Endothelial cell of umbilical vein (primary cell): ENCODE data around the gene CUL9. TPM values are rescaled to one million over a fixed set of nuclear protein-coding genes. Genes with fewer than 3 reads are reported as not detected.

ENCODE experiments used
- BruUV-seq: library from RNA; stranded (reverse); fragments of 400-500 nt; replicated peaks from 2 replicates; lab custom pipeline; 2021; lab: Mats Ljungman, UMichigan
- CTCF ChIA-PET: fragments of 300-600, 350-600 bp; sonication (Branson Sonifier 250); formaldehyde crosslinking; loops from one replicate; lab custom pipeline; 2021; ENCODE audit warnings: antibody characterized with exemption, inconsistent platforms; lab: Charles Lee
- POLR2A ChIA-PET: fragments of 300-600, 350-600 bp; sonication (Branson Sonifier 250); formaldehyde crosslinking; loops from one replicate; lab custom pipeline; 2021; ENCODE audit warnings: antibody characterized with exemption, inconsistent platforms; lab: Charles Lee
- DNase-seq: peaks from one replicate; pipeline ENCODE4 v3.0.0-alpha.2; 2011; ENCODE audit warnings: low read depth, low spot score
- FAIRE-seq: peaks from 2 replicates; lab custom pipeline; 2011; peaks lifted over from hg19 to GRCh38; lab: Jason Lieb, UNC
- H2AFZ ChIP-seq: 2 replicates; pipeline ENCODE4 v1.6.0; 2012; ENCODE audit warnings: low read depth, low read length, control low read depth, inconsistent platforms
- H3K27ac ChIP-seq: 2 replicates; pipeline ENCODE4 v1.5.1; 2011; ENCODE audit warnings: low read depth, mild to moderate bottlenecking, control low read depth, low read length, moderate library complexity; ENCODE audit not compliant: insufficient read depth
- H3K27me3 ChIP-seq, 2 experiments: 2 replicates each; pipeline versions ENCODE4 v1.6.0 to v1.6.1; 2011; ENCODE audit warnings: low read length in 2 of 2, mixed read lengths in 1 of 2; ENCODE audit not compliant: control insufficient read depth in 2 of 2, insufficient read depth in 2 of 2
- H3K36me3 ChIP-seq, 2 experiments: 2 replicates in 1 of 2; 3 replicates in 1 of 2; pipeline ENCODE4 v1.5.1; 2011; ENCODE audit warnings: low read length in 2 of 2, mild to moderate bottlenecking in 1 of 2, moderate library complexity in 1 of 2; ENCODE audit not compliant: control insufficient read depth in 2 of 2, insufficient read depth in 2 of 2; ENCODE audit errors: extremely low read depth in 1 of 2
- H3K4me1 ChIP-seq: 3 replicates; pipeline ENCODE4 v1.5.1; 2011; ENCODE audit warnings: mild to moderate bottlenecking, low read length; ENCODE audit not compliant: control insufficient read depth, insufficient read depth; ENCODE audit errors: extremely low read depth
- H3K4me2 ChIP-seq: 2 replicates; pipeline ENCODE4 v1.6.1; 2011; ENCODE audit warnings: low read length, control low read depth, mixed read lengths; ENCODE audit not compliant: insufficient read depth
- H3K4me3 ChIP-seq, 3 experiments: fragments of 200-600 bp in 1 of 3; sonication (generic), shearing (Covaris generic) in 1 of 3; replicated peaks in 1 of 3; 2 replicates each; pipeline ENCODE4 v1.5.1; 2011 to 2016; ENCODE audit warnings: control low read depth in 3 of 3, low read length in 3 of 3, mild to moderate bottlenecking in 2 of 3, inconsistent platforms in 1 of 3, low read depth in 1 of 3, moderate library complexity in 1 of 3; ENCODE audit not compliant: insufficient read depth in 1 of 3
- H3K79me2 ChIP-seq: 2 replicates; pipeline ENCODE4 v1.6.0; 2012; ENCODE audit warnings: low read length, inconsistent platforms; ENCODE audit not compliant: control insufficient read depth, insufficient read depth
- H3K9ac ChIP-seq: replicated peaks from 2 replicates; pipeline ENCODE3; 2011; ENCODE audit warnings: low read length, control low read depth; ENCODE audit not compliant: insufficient read depth; ENCODE audit errors: extremely low read depth
- H3K9me1 ChIP-seq: replicated peaks from 3 replicates; pipeline ENCODE4 v1.6.0; 2011; ENCODE audit warnings: mild to moderate bottlenecking, low read length; ENCODE audit not compliant: control insufficient read depth, insufficient read depth; ENCODE audit errors: extremely low read depth
- H3K9me3 ChIP-seq: replicated peaks from 2 replicates; pipeline ENCODE4 v1.5.1; 2012; ENCODE audit warnings: low read length, inconsistent platforms; ENCODE audit not compliant: control insufficient read depth, insufficient read depth
- H4K20me1 ChIP-seq: replicated peaks from 2 replicates; pipeline ENCODE3; 2011; ENCODE audit warnings: mild to moderate bottlenecking, low read length; ENCODE audit not compliant: control insufficient read depth, insufficient read depth; ENCODE audit errors: extremely low read depth
- CTCF ChIP-seq, 2 donors: IDR thresholded peaks; 1 replicate in 1 of 2; 2 replicates in 1 of 2; pipeline ENCODE4 v1.5.1; 2011; ENCODE audit warnings: low read length in 2 of 2, mild to moderate bottlenecking in 2 of 2, moderate library complexity in 2 of 2, control low read depth in 1 of 2, inconsistent platforms in 1 of 2, low read depth in 1 of 2; ENCODE audit not compliant: insufficient read depth in 1 of 2; ENCODE audit errors: extremely low read depth in 1 of 2
- EZH2 ChIP-seq: IDR thresholded peaks from 2 replicates; pipeline ENCODE4 v1.6.1; 2012; ENCODE audit warnings: borderline replicate concordance, low read depth, mild to moderate bottlenecking, moderate library complexity, low read length, inconsistent platforms; ENCODE audit not compliant: severe bottlenecking
- FOS ChIP-seq: IDR thresholded peaks from 2 replicates; pipeline ENCODE4 v1.6.1; 2011; ENCODE audit warnings: mild to moderate bottlenecking, low read length, moderate library complexity, borderline replicate concordance; ENCODE audit not compliant: insufficient read depth
- GATA2 ChIP-seq: IDR thresholded peaks from 2 replicates; pipeline ENCODE4 v1.7.0; 2011; ENCODE audit warnings: low read depth, mild to moderate bottlenecking, moderate library complexity, mixed read lengths, low read length; ENCODE audit not compliant: insufficient read length, insufficient read depth
- JUN ChIP-seq: IDR thresholded peaks from 2 replicates; pipeline ENCODE4 v1.6.1; 2011; ENCODE audit warnings: borderline replicate concordance, low read depth; ENCODE audit not compliant: insufficient read length, insufficient read depth
- MAX ChIP-seq: IDR thresholded peaks from 2 replicates; pipeline ENCODE4 v1.6.1; 2011; ENCODE audit not compliant: insufficient read depth, insufficient read length
- MYC ChIP-seq: IDR thresholded peaks from one replicate; pipeline ENCODE4 v1.6.1; 2011; ENCODE audit warnings: mild to moderate bottlenecking, low read depth, low read length
- POLR2A ChIP-seq: IDR thresholded peaks from 2 replicates; pipeline ENCODE4 v1.6.1; 2012; ENCODE audit warnings: low read depth, mild to moderate bottlenecking, control low read depth, low read length
- POLR2AphosphoS5 ChIP-seq: IDR thresholded peaks from 2 replicates; pipeline ENCODE4 v1.6.1; 2012; ENCODE audit warnings: low read depth, mild to moderate bottlenecking, control low read depth, low read length, moderate library complexity; ENCODE audit not compliant: insufficient read depth
- dilution Hi-C: fragments of 300-500 bp; cut with MboI; formaldehyde crosslinking; loops from one replicate; pipeline ENCODE4 v1.15.0; 2019; ENCODE audit warnings: low sequenced_read_pairs; ENCODE audit not compliant: extremely low pct_ligation_motif_present
- intact Hi-C: fragments of 100-400 bp; cut with micrococcal nuclease; formaldehyde crosslinking; loops from one replicate; pipeline ENCODE4 v1.10.0; 2022
- polyA plus RNA-seq, 4 experiments: library from polyadenylated mRNA; depleted of rRNA in 3 of 4; stranded (reverse) in 3 of 4; unstranded in 1 of 4; fragments of >200 nt; gene quantifications; 2 replicates each; pipeline versions ENCODE4 v1.2.1 to v1.2.3, GENCODE V29; 2011 to 2012; ENCODE audit warnings: missing spikeins in 1 of 4
- total RNA-seq: library from RNA; stranded (reverse); gene quantifications from 2 replicates; pipeline ENCODE4 v1.2.3, GENCODE V29; 2021

The CUL9 gene
- total and polyA plus RNA-seq, 2 donors (not counting 3 experiments of a cell fraction or from before 2014, with no cell fraction given), result 38.7 to 46.0 TPM

- POLR2A ChIA-PET, result no interaction called here
- CTCF ChIA-PET, result no interaction called here
Observed at GRCh38 chr6:43223175-43223574, 41.2 kb downstream of the CUL9 start.

More at GRCh38 chr6:43223175-43223574, 41.2 kb downstream of the CUL9 start:
- Histone ChIP-seq H3K4me3 (no peak overlapping the region), H4K20me1 (no peaks in the 10 kb centered on the region), H2AFZ (no peak overlapping the region), H3K79me2 (no peaks in the 10 kb centered on the region), H3K27me3 (no peaks in the 10 kb centered on the region), H3K9ac (no peak overlapping the region), H3K9me1 (no peaks in the 10 kb centered on the region), H3K27ac (no peak overlapping the region), H3K9me3 (no peaks in the 10 kb centered on the region), H3K4me2 (no peak overlapping the region), H3K36me3 (peaks cover 0 to 20% of the 10 kb centered on the region in 2 experiments), H3K4me1 (peaks cover 3% of the 10 kb centered on the region)
- no TSS peak for BruUV-seq
- FAIRE-seq (no peak), DNase-seq (no peak)
- dilution Hi-C loops, result no loop called here
- intact Hi-C loops, result no loop called here
- TF ChIP-seq GATA2, result no peak
- TF ChIP-seq POLR2A, result no peak
- no peak for TF ChIP-seq MYC
- no peak for TF ChIP-seq MAX
- TF ChIP-seq FOS, result no peak
- no peak for TF ChIP-seq EZH2
- TF ChIP-seq CTCF (IDR thresholded peaks at IDR 0.05; ENCODE audit: extremely low read depth in 1 of 2, insufficient read depth in 1 of 2, low read depth in 1 of 2, low read length in 2 of 2), result no peak
- TF ChIP-seq POLR2AphosphoS5, result no peak
- no peak for TF ChIP-seq JUN
